Stimulated activated CD8-positive, alpha-beta memory T cell treated with anti-CD3 and anti-CD28 coated beads, Interleukin-4, amount 100 ng/mL, for 24 hours (primary cell): ENCODE results near the gene CAPZB.

Experiments
- DNase-seq: peaks from one replicate; pipeline ENCODE4 v3.0.0-alpha.2; 2020; ENCODE audit warnings: low read depth

Gene CAPZB

DNA sequence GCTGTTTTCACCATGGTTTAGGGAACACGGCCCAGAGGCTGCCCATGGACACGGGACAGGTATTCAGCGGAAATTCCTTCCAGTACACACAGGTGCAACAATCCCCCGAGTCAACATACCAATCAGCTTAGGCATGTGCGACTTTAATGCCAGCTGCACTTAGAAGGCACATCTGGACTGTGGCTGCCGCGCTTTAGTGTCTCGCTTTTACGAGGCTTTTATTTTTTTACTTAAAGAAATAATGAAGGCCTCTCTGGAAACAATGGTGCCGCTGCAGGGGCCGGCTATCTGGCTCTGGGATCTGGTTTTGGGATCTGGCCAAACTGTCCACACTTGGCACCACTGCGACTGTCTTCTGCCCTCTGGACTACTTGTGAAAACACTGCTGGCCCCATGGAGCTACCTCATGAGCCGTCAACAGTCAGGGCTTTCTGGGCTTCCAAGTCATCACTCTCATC is 117.7 kb downstream of the CAPZB start:
- DNase-seq = no peak

DNA sequence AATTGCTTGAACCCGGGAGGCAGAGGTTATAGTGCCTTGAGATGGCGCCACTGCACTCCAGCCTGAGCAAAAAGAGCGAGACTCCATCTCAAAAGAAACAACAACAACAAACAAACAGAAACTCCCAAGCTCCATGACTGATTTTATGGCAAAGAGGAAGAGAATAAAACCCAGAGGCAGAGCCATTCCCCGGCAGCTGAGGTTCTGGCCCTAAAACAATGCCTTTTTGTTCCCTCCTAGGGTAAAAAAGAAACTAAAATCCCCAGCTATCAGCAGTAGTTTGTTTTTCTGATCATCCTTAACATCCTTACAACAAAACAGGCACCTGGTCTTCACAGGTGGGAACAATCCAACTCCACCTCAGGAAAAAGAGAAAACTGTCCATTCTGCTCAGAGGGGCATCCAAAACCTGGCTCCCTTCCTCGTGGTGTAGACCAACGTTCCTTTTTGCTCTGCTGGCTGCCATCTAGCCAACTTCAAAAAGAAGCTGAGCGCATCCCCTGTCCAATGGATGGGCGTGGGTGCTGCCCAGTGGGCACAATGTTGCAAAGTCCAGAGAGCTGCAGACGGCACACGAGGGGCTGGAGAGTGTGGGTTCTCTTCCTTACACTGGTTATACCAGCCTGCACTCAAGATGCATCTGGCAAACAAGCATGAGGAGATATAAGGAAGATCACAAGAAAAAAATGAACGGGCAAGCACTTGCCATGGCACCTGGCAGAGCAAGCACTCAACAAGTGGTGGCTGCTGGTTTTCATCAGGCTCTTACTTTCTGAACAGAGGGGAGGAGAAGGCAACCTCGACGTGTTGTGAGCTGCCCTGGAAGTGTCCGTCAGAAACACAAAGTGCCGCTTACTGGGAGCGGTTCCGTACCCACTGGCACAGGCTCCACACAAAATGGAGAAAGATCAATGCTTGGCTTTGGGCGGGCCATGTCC is 118.5 kb downstream of the CAPZB start:
- DNase-seq = no peak

DNA sequence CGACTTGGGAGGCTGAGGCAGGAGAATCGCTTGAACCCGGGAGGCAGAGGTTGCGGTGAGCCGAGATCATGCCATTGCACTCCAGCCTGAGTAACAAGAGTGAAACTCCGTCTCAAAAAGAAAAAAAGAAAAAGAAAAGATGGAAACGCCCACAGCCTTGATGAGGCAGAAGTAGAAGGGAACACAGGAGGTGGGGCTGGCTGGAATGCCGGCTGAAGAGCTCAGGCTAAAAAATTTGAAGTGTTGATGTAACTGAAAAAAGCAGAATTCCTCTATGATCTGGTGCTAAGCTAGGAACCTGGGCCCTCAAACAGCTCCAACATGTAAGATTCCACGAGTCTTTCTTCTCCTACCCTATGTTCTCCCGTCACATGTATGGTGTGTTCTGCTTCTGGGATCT is 119.6 kb downstream of the CAPZB start:
- no peak for DNase-seq

DNA sequence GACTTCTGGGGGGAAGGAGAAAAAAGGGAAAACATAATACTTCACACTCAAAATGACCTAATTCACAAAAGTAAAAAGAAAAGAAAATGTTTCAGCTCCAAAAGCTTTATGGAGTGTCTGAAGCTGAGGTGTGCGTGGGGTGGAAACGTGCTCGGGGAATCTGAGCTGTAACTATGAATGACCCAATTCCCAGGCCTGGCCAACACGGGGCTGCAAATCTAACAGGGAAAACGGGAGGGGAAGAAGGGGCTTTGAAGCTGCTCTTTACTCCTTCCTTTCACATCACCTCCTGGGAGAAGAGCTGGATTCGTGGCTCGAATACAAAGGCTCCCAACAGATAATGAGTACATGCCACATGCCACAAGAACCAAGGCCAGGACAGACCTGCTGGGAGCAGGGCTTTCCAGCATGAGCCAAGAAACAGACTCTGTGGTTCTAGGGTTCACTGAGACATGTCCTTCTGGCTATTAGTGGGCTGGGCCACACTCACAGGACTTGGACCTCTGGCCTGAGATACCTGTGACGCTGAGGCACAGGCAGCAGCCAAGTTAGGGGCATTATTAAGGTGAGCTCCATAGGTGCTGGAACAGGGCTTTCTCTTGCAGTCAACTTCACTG is 121.7 kb downstream of the CAPZB start:
- no peak for DNase-seq

DNA sequence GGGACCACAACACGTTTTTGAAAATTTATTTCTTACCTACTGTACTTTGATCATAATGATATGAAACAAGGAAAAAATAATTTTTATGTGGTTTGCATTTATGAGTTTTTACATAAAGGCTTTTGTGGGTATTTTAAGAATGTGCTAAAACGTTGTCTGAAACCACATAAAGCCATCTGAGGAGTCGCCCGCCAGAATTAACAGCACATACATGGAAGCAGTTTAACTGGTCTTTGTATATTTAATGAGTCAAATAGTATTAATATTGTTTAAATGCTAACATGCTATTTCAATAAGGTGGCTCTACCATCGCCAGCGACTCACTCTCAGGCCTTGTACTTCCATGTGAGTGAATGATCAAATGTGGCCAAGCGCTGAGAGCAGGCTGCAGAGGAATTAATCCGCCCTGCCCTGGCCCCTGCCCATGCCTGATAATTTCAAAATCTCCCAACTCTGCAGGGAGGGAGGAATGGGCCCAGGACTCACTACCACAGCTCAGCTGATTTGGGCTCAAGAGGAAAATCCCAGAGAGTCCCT is 123.7 kb downstream of the CAPZB start:
- DNase-seq = no peak

DNA sequence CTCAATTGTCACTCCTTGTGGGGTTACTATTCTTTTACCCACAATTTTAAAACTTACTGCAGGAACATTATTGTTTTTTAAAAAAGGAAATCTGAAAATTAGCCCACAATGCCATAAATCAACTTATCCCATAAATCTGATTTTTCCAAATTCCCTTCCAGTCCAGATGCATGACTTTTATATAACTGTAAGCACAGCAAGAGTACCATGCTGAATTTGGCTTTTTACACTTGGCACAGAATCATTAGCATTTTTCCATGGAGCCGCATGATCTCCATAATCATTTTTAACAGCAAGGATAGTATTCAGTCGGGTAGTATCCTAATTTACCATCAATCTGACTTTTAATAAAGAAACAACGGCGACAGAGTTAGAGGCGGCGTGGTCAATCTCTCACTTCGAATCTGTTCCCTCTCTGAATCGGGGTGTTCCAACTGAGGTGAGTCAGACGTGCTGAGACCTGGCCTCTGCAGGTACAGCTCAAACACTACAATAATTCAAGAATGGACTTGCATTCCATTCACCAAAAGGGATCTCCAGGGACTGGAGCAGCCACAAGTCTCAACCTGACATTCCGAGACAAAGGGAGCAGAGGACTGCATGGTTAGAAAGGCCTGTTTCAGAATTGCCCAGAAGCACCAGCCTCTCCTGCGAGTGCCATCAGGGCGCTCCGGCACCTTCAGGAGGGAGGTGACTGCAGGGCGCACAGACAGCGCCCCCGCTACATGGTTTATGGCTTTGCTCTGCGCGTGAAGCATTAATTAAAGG is 124.3 kb downstream of the CAPZB start:
- no peak for DNase-seq

DNA sequence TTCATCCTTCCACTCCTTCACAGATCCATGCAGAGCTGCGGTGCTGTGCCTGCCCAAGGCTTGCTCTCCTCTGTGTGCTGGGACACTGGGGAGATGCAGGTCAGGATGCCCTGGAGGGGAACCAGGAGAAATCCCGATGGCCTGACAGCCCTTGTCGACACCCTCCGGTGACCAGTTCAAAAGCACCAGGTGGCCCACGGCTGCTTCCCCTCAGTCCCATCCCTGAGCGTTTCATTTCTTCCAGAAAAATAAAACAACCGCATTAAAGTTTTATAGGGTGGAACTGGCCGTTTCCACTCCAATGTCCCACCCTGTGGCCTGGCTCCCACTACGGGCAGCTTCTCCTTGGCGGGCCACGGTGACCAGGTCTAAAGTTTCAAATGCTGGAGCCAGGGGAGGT is 124.9 kb downstream of the CAPZB start:
- no peak for DNase-seq

DNA sequence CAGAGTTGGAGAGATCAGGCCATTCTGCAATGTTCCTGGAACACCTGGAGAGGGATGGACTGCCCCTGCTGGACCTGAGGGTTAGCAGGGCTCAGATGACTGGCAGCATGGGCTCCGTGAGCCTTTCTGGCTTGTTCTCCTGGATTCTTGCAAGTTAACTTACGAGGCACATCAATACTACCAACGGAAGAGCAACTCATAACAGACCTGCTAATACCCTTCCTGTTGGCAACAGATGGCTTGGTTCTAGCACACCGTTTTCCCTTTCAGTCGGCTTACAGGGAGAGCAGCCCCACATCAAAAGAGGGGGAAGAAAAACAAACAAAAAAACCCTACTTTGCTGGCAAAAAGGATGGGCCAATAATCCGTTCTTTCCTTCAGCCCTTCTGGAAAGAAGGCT is 125.3 kb downstream of the CAPZB start:
- DNase-seq = no peak

DNA sequence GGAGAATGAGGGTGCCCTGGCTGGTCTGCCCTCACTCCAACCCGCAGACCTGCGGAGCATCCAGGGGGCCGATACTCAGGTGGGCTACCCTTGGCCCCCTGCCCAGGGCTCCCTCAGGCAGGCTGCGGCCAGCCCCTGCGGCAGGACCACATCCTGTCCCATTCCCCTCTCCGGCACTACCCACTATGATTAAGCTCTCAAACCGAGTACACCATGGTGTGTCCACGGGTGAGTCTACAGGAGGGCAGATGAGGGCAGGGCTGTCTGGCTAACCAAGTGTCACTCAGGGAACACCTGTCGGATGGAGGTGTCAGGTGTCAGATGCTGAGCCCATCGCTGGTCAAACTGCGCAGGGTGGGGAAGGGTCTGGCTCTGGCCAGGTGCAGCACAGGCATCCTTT is 126.0 kb downstream of the CAPZB start:
- no peak for DNase-seq

DNA sequence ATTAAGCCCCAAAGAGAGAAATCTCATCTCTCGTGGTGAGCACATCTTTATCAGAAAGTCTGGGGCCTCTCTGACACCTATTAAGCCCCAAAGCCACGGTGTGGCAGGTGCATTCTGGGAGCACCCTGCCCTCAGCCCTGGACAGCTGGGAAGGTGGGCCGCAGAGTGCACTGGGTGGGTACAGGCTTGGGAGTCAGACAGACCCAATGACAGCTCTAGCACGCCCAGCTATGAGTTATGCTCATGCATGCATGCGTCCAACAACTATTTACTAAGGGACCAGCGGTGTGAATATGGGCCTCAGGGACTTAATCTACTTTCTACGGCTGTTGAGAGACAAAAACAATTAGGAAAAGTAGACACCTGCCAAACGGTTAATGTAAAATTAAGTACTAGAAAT is 126.6 kb downstream of the CAPZB start:
- no peak for DNase-seq

DNA sequence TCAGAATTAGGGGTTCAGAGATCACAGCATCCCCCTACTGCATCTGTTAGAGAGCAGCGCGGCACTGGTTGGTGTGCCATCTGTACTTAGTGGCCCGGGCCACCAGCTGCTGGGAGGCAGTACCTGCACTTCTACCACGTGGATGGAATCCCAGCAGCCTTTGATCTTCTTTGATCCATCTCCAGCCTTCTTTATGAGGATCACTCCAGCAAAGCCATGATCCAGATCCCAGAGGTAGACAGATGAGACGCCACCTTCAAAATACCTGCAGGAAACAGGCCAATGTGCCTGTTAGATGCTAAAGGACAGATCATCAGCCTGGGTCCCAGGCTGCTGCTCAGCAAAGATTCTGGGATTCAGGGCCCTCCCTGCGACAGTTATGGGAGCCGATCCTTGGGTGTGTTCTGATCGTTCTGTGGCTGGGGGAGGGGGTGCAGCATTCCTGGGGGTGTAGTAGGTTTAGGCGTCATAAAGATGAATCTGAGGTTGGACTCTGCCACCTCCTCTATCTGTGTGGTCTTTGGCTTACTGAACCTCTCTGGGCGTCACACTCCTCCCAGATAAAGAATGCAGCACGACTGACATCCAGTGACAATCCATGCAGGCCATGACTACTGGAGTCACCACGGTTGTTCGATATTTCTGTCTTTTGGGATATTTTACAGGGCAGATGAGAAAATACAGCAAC is 127.9 kb downstream of the CAPZB start:
- DNase-seq = no peak

DNA sequence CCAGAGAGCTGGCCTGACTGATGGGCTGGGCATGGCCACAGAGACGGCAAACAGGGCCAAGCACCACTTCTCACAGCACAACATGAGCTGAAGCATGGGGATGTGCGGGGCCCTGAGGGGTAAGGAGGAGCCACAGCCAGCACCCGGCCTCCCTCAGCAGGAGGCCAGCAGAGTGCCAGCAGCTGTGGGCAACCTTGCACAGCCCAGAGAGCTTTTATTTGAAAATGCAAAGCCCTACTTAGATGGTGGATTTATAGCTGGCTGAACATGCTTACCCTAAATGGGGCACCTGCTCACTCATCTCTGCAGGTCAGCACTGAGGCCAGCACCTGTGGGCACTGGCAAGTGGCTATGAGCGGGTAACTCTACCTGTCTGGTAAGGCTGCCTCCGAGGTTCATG is 129.1 kb downstream of the CAPZB start:
- DNase-seq = no peak

DNA sequence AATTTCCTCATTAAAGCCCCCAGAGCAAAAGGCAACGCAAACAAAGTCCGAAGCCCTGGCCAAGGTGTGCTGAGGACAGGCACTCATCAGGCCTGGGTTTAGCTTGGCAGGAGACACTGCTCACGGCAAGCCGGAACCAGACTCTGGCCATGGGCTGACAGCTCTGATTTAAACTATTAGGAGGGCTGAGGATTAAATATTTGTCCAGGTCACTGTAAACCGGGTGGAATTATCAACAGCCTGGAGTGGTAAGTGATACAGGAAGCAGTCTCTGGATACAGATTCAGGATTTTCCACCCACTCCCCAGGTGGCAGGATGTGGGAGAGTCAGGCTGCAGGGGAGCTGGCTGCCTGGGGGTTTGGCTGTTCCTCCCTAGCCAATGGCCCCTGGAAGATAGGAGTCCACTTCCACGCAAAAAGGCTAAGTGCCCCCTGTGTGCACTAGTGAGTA is 130.8 kb downstream of the CAPZB start:
- no peak for DNase-seq

DNA sequence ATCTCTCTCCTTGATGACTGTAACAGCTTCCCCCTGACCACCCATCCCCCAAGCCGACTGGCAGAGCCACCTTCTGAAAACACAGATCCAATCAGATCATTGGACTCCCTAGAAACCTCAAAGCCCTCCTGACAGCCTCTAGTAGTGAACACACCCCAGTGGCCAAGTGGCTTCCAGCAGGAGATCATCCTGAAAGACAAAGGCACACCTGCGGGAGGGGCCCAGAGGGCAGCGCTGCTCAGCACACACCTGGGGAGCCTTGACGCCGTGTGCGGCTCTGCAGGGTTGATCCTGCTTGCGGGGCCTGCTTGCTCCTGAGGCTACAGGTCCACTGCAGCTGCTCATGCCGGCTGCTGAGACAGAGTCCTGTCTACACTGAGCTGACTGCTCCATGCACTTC is 131.7 kb downstream of the CAPZB start:
- no peak for DNase-seq

DNA sequence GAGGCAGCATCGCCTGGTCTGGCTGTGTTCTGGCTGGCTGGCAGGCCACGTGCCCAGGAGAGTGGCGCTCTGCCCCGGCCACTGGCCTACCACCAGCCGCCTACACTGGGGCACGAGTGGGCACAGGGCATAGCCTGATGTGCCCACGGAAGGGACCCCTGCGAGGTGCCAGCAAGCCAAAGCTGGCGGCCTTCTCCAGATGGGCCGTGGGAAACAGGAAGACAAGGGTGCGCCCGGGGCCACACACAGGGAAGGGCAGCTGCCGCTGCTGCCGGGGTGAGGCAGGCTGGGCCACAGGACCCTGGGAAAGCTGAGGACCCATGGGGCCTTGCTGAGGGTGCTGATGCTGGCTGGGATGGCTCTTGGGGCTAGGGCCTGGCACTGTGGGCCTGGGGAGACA is 132.5 kb downstream of the CAPZB start:
- DNase-seq = no peak

DNA sequence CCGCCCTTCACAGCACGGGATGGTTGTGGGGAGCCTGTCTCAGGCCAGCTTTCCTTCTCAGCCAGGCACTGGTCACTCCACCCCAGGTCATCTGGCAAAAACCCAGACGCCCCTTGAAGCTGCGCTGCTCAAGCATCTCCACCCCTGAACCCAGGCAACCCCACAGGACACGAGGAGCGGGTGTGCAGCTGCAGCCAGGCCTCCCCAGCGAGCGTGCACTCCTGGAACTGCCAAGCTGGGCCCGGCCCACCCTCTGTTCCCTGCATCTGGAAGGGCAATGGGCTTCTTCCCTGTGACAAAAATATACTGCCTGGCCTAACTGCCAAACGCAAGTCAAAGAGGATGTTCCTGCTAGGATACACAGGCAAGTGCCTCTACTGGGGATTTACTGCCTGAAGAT is 133.5 kb downstream of the CAPZB start:
- DNase-seq = no peak

DNA sequence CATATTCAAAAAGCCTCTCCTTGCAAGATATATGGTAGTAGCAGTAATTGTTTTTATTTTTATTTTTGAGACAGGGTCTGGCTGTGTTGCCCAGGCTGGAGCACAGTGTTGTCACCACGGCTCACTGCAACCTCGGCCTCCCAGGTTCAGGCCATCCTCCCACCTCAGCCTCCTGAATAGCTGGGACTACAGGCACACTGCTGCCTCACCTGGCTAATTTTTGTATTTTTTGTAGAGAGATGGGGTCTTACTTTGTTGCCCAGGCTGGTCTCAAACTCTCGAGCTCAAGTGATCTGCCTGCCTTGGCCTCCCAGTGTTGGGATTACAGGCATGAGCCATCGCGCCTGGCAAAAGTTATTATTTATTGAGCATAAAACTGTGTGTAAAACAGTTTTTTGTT is 134.8 kb downstream of the CAPZB start:
- no peak for DNase-seq

DNA sequence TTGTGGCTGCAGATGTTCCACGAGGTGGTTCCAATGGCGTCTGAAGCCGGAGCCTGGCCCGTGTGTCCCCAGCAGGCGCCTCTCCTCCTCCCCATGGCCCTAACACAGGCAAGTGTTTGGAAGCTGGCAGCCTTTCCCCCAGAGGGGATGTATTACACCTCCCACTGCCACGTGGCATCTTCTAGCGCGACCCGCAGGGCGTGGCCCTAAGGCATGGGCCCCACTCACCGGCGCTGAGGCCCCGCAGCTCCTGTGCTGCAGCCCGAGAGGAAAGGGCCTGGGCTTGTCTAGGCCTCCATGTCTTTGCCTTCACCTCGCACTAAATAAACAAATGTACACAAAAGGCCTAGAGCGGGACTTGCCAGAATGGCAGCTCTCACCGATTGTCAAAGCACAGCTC is 135.3 kb downstream of the CAPZB start:
- DNase-seq = no peak

DNA sequence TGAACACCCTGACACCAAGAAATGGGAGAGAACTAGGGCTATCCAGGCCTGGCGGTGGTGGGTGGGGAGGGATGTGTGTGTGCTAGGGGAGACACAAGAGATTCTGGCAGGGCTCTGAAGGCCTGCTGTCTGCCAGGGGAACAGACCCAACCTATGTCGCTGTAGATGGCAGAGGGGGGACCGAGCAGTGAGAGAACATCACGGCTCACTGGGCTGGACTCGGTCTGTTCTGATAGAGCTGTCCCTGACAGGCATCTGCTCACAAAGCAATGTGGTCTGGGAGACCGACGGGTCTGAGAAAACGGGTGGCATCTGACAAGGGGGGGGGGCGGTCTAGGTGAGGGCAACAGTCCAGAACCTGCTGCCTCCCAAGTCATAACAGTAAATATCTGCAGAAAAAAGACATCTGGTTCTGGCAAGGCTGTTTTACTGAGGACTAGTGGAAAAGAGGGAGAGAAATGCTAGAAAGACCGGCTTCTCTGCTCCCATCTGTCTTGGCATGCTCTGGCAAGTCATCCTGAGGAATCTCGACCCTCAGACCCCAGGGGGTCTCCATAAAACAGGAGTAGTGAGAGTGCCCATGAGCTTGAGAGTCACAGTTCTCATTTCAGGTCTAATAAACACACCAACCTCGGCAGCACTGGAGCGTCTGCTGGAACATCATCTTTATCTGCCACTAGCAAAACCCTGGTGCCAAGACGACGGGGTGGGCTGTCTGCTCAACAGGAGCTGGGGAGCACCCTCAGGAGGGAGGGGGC is 136.7 kb downstream of the CAPZB start:
- DNase-seq = no peak

DNA sequence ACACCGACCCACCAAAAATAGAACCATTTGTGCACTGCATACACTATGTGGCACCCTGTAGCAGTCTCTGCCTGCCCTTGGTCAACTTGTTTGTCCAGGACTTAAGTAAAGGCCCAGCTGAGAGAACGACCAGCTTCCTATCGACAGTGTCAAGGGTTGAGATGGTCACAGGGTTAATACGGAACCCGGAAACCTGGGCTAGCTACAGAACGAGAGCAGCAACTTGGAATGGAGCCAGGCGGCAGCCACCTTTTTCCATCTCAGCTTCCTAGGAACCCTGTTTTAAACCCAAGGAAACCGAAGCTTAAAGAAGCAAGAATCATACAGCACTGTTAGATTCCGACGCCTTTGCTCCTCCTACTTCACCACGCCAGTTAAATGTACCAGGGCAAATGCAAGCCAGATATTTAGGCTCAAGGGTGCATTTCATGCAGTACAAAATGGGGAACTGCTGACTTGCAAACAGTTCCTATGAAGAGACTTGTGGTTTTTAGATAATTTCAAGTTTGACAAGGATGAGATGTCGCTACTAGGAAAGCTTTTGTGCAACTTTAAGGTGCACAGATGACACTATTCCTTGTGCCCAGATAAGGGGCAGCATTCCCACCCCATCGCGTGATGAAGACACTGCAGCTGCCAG is 137.7 kb downstream of the CAPZB start:
- no peak for DNase-seq

DNA sequence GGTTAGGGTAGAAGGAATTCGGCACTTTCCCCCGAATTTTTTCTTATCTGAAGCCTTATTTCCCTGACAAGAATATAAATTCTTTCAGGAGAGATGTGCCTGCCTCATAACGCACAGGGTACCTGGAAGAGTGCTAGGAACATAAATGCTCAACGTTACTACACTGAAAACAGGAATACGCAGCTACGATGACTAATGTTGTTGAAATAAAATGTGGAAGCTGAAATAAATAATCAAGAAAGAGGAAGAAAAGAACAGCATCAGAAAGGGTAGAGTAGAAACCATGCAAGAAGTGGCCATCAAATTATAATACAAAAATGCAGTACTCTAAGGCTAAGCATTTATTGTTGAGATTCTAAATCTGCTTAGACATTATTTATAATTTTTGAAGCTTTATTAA is 139.3 kb downstream of the CAPZB start:
- DNase-seq = no peak
